Activated T-cell treated with anti-CD3 and anti-CD28 coated beads, Interleukin-2, amount 50 U/mL, for 1 hour (primary cell): ENCODE results near the gene FHOD1.

ENCODE experiments used
- DNase-seq: peaks from one replicate; pipeline ENCODE4 v3.0.0-alpha.2; 2020

The FHOD1 gene

GRCh38 chr16:67230809-67231660, 16.2 kb downstream of the FHOD1 start:
- no peak for DNase-seq

- DNase-seq, result no peak
Observed at GRCh38 chr16:67229906-67230808, 17.1 kb downstream of the FHOD1 start.

GRCh38 chr16:67228905-67229304, 18.4 kb downstream of the FHOD1 start:
- no peak for DNase-seq

DNA sequence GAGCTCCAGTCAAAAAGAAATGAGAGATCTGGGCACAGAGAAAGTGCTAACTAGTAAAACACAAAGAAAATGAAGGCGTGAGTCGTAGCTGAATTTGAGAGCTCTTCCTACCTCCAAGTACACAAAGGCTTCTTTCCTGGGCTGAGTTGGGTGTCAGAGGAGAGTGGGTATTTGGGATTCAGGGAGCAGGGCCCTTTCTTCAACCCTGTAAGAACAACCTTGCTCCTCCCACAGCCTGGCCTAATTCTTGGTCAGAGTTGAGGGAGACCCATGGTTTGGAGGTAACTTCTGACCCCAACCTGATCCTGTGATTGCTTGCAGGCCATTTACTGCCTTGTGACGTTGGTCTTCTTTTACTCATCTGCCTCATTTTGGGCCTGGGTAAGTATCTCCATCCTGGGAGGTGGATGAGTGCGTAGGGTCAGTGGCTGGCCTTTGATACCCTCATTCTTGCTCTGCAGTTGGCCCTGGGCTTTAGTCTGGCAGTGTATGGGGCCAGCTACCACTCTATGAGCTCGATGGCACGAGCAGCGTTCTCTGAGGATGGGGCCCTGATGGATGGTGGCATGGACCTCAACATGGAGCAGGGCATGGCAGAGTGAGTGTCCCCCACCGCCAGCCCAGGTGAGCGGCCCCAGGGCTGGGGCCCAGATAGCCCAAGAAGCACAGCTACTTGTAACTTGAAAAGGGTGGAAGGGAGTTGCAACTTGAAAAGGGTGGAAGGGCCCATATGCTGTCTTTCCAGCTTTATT, 19.1 kb downstream of the FHOD1 start:
- no peak for DNase-seq

- DNase-seq, result no peak
Observed at GRCh38 chr16:67227567-67227921, 19.7 kb downstream of the FHOD1 start.

DNA sequence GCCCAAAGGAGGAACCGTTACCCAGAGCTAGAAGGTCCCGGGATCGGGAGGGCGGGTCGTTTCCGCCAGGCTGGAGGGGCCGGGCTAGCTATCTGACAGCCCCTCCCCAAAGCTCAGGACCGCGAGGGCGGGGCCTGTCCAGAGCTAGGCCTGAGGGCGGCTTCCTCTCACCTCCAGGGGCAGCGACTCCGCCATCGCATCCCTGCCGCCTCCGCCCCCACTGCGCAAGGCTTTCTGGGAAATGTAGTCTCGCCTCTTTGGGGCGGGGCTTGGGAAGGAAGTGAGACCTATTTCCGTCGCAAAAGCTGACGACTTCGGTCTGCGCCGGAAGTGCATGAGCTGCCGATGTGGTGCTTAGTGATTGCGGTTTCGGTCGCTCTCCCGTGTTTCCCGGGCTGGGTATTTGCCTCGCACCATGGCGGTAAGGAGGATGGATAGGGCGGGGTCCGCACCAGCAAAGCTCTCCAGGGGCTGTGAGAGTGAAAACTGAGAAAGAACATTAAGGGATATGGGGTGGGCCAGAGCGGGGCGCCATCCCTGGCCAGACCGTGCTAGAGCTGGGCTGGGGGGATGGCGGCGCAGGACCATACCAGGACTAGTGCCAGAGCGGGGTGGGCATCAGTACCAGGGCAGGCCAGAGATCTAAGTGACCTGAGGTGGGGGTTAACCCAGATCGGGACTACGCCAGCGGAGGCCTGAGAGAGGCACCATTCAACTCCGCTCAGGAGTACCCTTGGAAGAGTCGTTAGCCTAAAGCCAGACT, 20.3 kb downstream of the FHOD1 start, which contains the start of gene TMEM208:
TMEM208 (plus strand) TSS at position 327 of the 763 bp plus-strand sequence; CDS start at position 416, 89 bp downstream.
- peak; percentile 99 for DNase-seq

DNA sequence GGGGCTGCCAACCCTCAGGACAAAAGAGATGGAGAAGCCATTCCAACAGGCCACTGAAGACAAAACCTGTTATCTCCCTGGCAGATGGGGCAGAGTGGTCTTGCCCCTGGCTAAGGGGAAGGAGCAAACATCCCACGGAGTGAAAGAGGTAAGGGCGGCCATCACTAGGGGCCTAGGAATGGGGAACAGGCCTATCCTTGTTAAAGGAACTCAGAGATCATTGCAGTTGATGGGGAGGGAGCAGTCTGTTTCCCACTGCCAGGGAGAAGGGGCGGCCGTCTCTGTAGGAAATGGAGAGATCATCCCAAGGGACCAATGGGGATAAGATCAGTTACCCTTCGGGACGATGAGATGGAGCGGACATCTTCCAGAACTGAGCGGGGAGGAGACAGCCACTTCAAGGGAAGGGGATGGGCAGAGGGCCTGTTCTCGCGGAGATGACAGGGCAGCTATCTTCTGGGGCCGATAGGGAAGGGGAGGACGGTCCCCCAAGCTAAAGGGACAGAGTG, 20.9 kb downstream of the FHOD1 start:
- no peak for DNase-seq

- DNase-seq, result no peak
Observed at GRCh38 chr16:67223992-67224391, 23.3 kb downstream of the FHOD1 start.

- DNase-seq, result no peak
Observed at GRCh38 chr16:67216612-67217490, 30.4 kb downstream of the FHOD1 start.

- no peak for DNase-seq
Observed at GRCh38 chr16:67215706-67216105, 31.6 kb downstream of the FHOD1 start.

DNA sequence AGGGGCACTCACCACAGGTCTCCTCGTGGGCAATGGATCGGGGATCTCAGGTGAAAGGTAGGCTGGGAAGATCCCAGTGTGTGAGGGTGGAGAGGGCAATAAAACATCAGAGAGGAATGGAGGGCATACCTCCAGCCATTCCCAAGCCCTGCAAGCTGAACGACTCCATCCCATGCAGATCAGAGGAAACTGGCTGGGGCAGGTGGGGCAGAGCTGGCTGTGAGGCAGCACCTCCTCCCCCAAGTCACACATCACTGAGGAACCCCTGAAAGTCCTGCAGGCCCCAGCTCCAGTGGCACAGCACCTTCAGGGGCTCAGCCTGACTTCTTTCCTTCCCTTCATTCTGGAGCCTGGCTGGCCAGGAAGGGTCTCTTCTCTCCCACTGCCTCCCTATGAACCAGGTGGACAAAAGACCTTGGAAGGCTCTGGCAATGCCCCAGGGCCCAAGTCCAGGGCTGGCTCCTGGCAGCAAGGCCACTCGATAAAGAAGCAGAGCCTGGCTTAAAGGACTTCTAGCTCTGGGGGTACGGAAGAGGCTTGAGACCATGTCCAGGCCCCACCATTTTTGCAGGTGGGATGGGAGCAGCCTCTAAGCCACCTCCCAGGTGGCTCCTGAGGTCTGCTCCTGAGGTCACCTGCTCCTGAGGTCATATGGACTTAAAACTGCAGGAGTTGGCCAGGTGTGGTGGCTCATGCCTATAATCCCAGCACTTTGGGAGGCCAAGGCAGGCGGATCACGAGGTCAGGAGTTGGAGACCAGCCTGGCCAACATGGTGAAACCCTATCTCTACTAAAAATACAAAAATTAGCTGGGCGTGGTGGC, 33.9 kb downstream of the FHOD1 start:
- DNase-seq, result no peak

GRCh38 chr16:67212766-67213165, 34.5 kb downstream of the FHOD1 start:
- DNase-seq, result no peak

DNA sequence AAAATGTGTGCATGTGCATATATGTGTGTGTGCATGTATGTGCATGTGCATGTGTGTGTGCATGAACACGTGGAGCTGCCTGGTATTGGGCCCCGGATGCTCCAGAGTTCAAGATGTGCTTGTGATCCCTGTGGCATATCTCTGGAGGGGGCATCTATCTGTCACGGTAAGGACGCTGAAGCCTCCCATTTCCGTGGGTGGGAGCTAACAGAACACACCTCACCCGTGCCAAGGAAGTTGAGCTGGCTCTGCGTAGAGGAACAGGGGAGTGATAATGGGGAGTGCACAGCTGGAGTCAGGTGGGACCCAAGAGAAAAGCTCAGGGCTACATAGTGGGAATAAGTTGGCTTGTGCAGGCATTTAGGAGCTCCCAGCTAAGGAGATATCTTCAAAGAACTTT, 35.6 kb downstream of the FHOD1 start:
- DNase-seq, result no peak

DNA sequence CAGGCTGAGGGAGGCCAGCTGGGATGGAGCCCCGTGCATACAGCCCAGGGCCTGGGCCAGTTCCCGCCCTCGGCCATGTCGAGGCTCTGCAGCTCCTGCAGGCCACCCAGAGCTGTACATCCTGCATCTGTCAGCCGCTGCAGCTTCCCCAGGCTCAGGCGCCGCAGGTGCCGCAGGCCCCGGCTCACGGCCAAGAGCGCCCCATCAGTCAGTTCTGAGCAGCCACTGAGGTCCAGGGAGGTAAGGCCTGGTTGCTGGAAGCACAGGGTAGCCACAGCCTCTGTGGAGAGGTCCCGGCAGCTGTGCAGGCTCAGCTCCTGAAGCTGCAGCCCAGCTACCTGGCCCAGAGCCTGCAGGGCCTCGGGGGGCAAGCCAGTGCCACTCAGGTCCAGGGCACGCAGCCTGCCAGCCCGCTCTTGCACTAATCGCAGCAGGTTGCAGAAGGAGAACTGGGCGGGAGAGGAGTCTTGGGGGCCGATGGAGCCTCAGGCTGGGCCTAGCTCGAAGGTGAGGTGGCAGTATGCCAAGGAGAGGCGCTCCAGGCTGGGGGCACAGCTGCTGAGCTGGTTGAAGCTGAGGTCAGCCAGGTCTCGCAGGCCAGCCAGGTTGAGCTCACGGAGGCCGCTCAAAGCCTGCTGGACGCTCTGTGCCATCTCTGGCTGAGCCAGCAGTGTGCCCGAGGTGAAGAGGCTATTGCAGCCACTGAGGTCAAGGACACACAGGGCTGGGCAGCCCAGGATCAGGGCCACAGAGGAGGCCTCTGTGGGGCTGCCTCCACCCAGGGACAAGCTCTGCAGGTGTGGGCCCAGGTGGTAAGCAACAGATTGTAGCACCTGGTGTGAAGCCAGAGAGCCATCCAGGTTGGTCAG, 37.0 kb downstream of the FHOD1 start:
- no peak for DNase-seq

GRCh38 chr16:67209565-67209964, 37.7 kb downstream of the FHOD1 start:
- no peak for DNase-seq

- DNase-seq, result no peak
Observed at GRCh38 chr16:67208154-67208896, 39.0 kb downstream of the FHOD1 start.

DNA sequence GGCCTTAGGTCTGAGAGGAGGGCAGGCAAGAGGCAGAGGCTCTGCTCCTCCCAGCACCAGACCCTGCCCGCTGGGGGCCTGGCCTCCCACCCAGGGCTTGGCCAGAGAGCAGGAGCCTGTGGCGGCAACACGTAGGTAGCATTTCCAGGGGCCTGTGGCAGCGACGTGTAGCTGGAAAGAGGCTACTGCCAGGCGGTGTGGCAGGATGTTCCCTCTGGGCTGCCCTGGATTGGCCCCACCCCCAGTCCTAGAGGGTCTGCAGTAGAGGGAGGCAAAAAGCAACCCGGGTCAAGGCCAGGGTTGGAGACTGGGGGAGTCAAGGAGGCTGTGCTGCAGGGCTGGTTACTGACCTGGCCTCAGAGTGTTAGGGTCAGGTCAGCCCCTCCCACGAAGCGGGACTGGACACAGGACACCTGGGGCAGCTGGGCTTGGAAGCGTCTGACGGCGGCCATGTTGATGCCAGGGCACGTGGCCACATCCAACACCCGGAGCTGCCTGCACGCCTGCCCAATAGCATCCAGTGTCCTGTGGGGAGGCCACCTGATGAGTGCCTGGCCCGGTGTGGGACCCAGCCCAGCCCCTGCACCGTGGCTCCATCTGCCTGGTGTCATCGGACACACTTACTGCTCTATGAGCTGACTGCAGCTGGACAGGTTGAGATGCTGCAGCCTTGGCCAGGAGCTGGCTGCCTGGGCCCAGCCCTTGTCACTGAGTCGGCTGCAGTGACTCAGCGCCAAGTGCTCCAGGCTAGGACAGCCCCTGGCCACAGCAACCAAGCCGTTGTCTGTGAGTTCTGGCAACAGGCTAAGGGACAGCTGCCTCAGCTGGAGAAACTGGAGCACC, 39.8 kb downstream of the FHOD1 start:
- no peak for DNase-seq
